ENCODE results near the gene ARFRP1. TPM values are rescaled to one million over a fixed set of nuclear protein-coding genes. Genes with fewer than 3 reads are reported as not detected.
A peak's percentile ranks its signal among the peaks of the same experiment; 100 is the strongest.

The ARFRP1 gene
- total RNA-seq, 2 donors from 2014 or later, result 35.3 to 76.9 TPM

DNA sequence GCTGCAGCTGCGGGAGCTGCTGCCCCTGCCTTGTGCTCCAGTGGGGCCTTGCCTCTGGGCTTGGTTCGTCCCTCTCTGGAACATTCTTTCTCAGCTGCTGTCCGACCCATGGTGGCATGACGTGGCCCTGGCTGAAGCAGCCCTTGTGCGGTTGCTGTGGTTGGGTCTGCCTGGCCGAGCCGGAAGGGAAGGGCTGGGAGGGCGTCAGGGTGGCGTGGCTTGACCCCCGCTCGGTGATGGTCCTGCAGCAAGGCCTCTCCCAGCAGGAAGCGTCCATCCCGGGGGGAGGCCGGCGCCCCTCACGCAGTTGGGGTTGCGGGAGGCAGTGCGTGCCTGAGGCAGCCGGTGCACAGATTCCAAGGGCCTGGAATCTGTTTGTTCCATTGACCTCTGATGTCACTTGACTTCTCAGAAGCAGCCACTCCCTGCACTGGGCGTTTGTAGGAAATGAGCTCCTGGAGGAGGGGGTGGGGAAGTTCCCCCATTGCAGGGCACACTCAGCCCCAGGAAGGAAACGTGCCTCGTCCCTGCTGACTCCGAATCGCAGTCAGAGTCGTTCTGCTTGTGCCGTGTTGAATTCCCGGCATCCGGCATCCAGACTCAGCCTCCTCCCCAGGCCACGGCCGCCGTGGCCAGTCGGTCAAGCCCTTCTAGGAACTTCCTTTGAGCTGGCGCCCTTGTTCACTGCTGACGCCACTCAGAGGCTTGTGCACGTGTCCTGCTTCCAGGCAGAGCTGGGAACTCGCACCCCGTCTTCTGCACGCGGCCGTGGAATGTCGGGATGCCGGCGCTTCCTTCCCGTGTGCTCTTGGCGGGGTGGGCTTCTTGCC lies 21.1 kb downstream of the ARFRP1 start:
- Histone ChIP-seq H3K4me3 (no peak overlapping the region), H3K27ac (peak overlapping the region; percentile 82), H3K27me3 (no peaks in the 10 kb centered on the region), H3K9ac (ENCODE audit: low read depth in 2 of 2, low read length in 2 of 2) (peak overlapping the region; percentile 20 to 35), H3K9me3 (no peaks in the 10 kb centered on the region), H3K4me1 (peaks cover 27% of the 10 kb centered on the region), H3K36me3 (no peaks in the 10 kb centered on the region)
- peak; percentile 86 for DNase-seq
- no peak for TF ChIP-seq CTCF (IDR thresholded peaks at IDR 0.05)
- intact Hi-C loops (cut with DNase I), result no loop called here

- Histone ChIP-seq H3K9ac (ENCODE audit: low read depth in 2 of 2, low read length in 2 of 2) (peak overlapping the region; percentile 20 to 35), H3K36me3 (no peaks in the 10 kb centered on the region), H3K4me1 (peaks cover 21% of the 10 kb centered on the region), H3K27ac (peak overlapping the region; percentile 82), H3K27me3 (no peaks in the 10 kb centered on the region), H3K4me3 (no peak overlapping the region), H3K9me3 (no peaks in the 10 kb centered on the region)
- no peak for TF ChIP-seq CTCF (IDR thresholded peaks at IDR 0.05)
- no peak for DNase-seq
- intact Hi-C loops (cut with DNase I), result no loop called here
These were observed 21.7 kb downstream of the ARFRP1 start for GRCh38 chr20:63686094-63686491.

DNA sequence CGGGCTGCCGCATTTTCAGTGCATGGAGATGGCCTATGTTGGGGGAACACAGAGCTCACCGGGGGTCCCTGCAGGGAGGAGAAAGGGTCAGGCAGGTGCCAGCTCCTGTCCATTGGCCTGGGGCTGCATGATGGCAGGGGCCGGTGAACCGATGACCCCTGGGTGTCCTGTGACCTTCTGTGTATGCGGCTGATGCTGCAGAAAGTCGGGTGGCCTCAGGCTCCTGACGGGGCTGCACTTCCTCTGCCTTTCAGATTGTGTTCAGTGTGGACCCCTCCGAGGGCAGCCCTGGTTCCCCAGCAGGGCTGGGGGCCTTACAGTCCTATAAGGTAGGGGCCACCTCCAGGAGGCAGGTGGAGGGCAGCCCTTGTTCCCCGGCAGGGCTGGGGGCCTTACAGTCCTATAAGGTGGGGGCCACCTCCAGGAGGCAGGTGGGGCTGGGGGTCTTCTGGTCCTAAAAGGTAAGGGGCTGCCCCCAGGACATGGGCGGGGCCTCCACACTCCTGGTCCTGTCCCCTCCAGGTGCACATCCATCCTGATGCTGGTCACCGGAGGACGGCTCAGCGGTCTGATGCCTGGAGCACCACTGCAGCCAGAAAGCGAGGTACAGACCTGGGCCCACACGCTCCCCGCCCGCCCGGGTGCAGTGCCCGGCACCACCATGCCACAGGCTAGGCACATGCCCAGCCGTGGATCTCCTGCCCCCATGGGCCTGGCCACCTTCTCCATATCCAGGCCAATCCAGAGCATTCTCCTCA lies 22.3 kb downstream of the ARFRP1 start:
- Histone ChIP-seq H3K27me3 (no peaks in the 10 kb centered on the region), H3K4me1 (peaks cover 18% of the 10 kb centered on the region), H3K4me3 (no peak overlapping the region), H3K9me3 (no peaks in the 10 kb centered on the region), H3K27ac (peak overlapping the region; percentile 82), H3K36me3 (no peaks in the 10 kb centered on the region), H3K9ac (ENCODE audit: low read depth in 2 of 2, low read length in 2 of 2) (peak overlapping the region; percentile 20 to 35)
- no peak for TF ChIP-seq CTCF (IDR thresholded peaks at IDR 0.05)
- intact Hi-C loops (cut with DNase I), result no loop called here
- no peak for DNase-seq

- TF ChIP-seq CTCF (IDR thresholded peaks at IDR 0.05), result no peak
- no peak overlapping the region for H3K4me3 ChIP-seq
These were observed 25.2 kb downstream of the ARFRP1 start for GRCh38 chr20:63682384-63683139.

DNA sequence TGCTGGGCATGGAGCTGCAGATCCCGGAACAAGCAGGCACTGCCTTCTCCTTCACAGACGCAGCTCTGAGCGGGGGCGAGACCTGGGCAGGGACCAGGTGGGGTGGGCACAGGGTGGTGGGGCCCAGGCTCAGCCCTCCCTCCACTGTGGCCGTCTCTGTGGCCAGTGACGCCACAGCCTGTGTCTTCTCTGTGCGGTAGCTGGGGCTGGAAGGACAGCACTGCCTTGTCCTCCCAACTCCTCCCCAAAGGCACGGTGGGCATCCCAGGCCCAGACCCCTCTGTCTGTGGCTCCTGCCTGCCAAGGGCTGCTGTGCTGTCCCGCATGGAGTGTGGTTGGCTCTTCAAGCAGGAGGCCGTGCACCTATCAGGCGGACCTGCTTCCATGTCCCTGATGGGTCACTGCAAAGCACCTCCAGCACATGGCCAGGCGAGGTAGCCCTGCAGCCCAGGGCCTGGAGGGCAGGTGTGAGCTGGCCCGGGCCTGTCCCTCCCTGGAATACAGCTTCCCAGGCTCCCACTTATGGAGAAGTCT lies 26.1 kb downstream of the ARFRP1 start:
- no peak overlapping the region for H3K9ac ChIP-seq (ENCODE audit: low read depth in 2 of 2, low read length in 2 of 2)
- H3K27ac ChIP-seq, result peak overlapping the region; percentile 79
- no peaks in the 10 kb centered on the region for H3K27me3 ChIP-seq

More at GRCh38 chr20:63682384-63683139, 25.2 kb downstream of the ARFRP1 start:
- Histone ChIP-seq H3K27ac (peak overlapping the region; percentile 79), H3K4me1 (peaks cover 16% of the 10 kb centered on the region), H3K9ac (ENCODE audit: low read depth in 2 of 2, low read length in 2 of 2) (no peak overlapping the region), H3K27me3 (no peaks in the 10 kb centered on the region), H3K9me3 (no peaks in the 10 kb centered on the region), H3K36me3 (no peaks in the 10 kb centered on the region)
- DNase-seq, result no peak
- intact Hi-C loops (cut with DNase I), result no loop called here

More for the DNA sequence above, 26.1 kb downstream of the ARFRP1 start:
- H3K4me1 ChIP-seq, result peaks cover 10% of the 10 kb centered on the region
- intact Hi-C loops (cut with DNase I), result no loop called here
- DNase-seq, result no peak
- no peaks in the 10 kb centered on the region for H3K36me3 ChIP-seq
- no peak overlapping the region for H3K4me3 ChIP-seq
- no peak for TF ChIP-seq CTCF (IDR thresholded peaks at IDR 0.05)
- H3K9me3 ChIP-seq, result no peaks in the 10 kb centered on the region
